Measurements from ENCODE around the gene NBAS.
"Not testable (repeated sequence)": the region's sequence is repeated elsewhere in the genome, so short reads cannot be mapped to it uniquely, and the experiment has no call there.

- TF ChIP-seq CTCF (optimal IDR thresholded peaks at IDR 0.05 in 1 of 3, IDR thresholded peaks at IDR 0.05 in 1 of 3, conservative IDR thresholded peaks at IDR 0.05 in 1 of 3; ENCODE audit: extremely low read depth in 1 of 3, insufficient read depth in 2 of 3, low read length in 3 of 3); EZH2 (IDR thresholded peaks at IDR 0.05; ENCODE audit: low read length): not testable (repeated sequence)
Measured at GRCh38 chr2:15321481-15321880, 239.7 kb downstream of the NBAS start.

Data from keratinocyte (primary cell).